BE2C (cell line): ENCODE results near the gene RTN4.

Source experiments
- DNase-seq: peaks from one replicate; pipeline ENCODE4 v3.0.0-alpha.2; 2020
- H3K27me3 ChIP-seq: fragments of 250-450 bp; sonication (Bioruptor Pico); 2 replicates; pipeline ENCODE4 v1.5.1; 2020; ENCODE audit warnings: mild to moderate bottlenecking
- H3K36me3 ChIP-seq: fragments of 250-450 bp; sonication (Bioruptor Pico); 2 replicates; pipeline ENCODE4 v1.5.1; 2020; ENCODE audit warnings: mild to moderate bottlenecking
- H3K4me1 ChIP-seq: fragments of 250-450 bp; sonication (Bioruptor Pico); 2 replicates; pipeline ENCODE4 v1.5.1; 2020
- H3K4me3 ChIP-seq: 2 replicates; pipeline ENCODE4 v1.5.1; 2011; ENCODE audit warnings: low read depth, low read length
- H3K9me3 ChIP-seq: fragments of 250-450 bp; sonication (Bioruptor Pico); 2 replicates; pipeline ENCODE4 v1.5.1; 2020
- TF ChIP-seq, protein P1 (sequence below): IDR thresholded peaks from 2 replicates; pipeline ENCODE4 v1.5.1; 2012; ENCODE audit warnings: mild to moderate bottlenecking, low read depth, low read length

The RTN4 gene

DNA sequence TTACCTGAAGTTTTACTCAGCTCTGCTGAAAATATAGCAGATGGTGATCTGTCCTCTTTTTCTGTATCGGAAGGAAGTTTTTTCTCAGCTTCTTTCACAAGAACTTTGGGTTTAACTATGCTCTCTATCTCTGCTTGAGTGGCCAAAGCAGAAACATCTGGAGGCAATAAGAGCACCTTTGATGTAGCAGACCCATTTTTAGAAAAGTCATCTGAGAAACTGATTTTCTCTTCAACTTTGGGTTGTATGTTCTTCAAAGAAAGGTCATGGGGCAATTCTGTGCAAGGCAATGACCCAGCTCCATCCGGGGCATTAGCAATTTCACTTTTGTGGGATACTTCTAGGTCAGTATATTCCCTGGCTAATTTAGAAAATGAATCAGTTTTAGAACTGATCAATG lies 25.2 kb downstream of the RTN4 start:
- no peak overlapping the region for H3K4me3 ChIP-seq
- no peaks in the 10 kb centered on the region for H3K4me1 ChIP-seq

GRCh38 chr2:55022476-55022875 lies 27.8 kb downstream of the RTN4 start:
- DNase-seq: no peak
- Histone ChIP-seq H3K9me3 (no peaks in the 10 kb centered on the region), H3K4me3 (no peak overlapping the region), H3K36me3 (no peaks in the 10 kb centered on the region), H3K27me3 (no peaks in the 10 kb centered on the region), H3K4me1 (no peaks in the 10 kb centered on the region)
- TF ChIP-seq, protein P1, sequence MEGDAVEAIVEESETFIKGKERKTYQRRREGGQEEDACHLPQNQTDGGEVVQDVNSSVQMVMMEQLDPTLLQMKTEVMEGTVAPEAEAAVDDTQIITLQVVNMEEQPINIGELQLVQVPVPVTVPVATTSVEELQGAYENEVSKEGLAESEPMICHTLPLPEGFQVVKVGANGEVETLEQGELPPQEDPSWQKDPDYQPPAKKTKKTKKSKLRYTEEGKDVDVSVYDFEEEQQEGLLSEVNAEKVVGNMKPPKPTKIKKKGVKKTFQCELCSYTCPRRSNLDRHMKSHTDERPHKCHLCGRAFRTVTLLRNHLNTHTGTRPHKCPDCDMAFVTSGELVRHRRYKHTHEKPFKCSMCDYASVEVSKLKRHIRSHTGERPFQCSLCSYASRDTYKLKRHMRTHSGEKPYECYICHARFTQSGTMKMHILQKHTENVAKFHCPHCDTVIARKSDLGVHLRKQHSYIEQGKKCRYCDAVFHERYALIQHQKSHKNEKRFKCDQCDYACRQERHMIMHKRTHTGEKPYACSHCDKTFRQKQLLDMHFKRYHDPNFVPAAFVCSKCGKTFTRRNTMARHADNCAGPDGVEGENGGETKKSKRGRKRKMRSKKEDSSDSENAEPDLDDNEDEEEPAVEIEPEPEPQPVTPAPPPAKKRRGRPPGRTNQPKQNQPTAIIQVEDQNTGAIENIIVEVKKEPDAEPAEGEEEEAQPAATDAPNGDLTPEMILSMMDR: no peak

More for the DNA sequence above, 25.2 kb downstream of the RTN4 start:
- Histone ChIP-seq H3K9me3 (no peaks in the 10 kb centered on the region), H3K27me3 (no peaks in the 10 kb centered on the region), H3K36me3 (no peaks in the 10 kb centered on the region)
- no peak for DNase-seq
- TF ChIP-seq, protein P1: no peak

GRCh38 chr2:55019526-55020258 lies 30.6 kb downstream of the RTN4 start:
- Histone ChIP-seq H3K27me3 (no peaks in the 10 kb centered on the region), H3K9me3 (no peaks in the 10 kb centered on the region), H3K36me3 (no peaks in the 10 kb centered on the region), H3K4me1 (no peaks in the 10 kb centered on the region), H3K4me3 (no peak overlapping the region)
- TF ChIP-seq, protein P1: no peak
- DNase-seq: no peak

DNA sequence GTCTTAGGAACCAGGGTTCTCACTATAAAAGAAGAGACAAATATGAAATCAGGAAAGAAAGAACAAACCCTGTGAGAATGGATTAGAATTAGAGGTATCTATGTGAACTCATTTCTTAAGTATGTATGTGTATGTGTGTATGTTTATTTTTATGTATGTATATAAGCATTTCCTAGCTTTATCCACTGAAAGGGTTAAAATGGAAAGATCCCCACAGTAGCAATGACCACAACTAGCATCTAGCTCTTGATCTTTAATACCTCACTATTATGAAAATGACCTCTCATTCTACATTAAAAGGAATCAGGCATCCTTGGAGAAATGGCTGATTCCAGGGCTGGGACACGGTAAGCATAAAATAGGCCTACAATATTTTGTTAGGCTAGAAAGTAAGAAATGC lies 31.6 kb downstream of the RTN4 start:
- H3K4me1 ChIP-seq: no peaks in the 10 kb centered on the region
- TF ChIP-seq, protein P1: no peak
- no peaks in the 10 kb centered on the region for H3K36me3 ChIP-seq
- no peak for DNase-seq
- no peaks in the 10 kb centered on the region for H3K27me3 ChIP-seq
- no peak overlapping the region for H3K4me3 ChIP-seq
- no peaks in the 10 kb centered on the region for H3K9me3 ChIP-seq

- Histone ChIP-seq H3K4me3 (no peak overlapping the region), H3K9me3 (no peaks in the 10 kb centered on the region), H3K27me3 (no peaks in the 10 kb centered on the region), H3K4me1 (no peaks in the 10 kb centered on the region), H3K36me3 (no peaks in the 10 kb centered on the region)
- TF ChIP-seq, protein P1: no peak
- no peak for DNase-seq
Measured at GRCh38 chr2:55017880-55018279, 32.4 kb downstream of the RTN4 start.

DNA sequence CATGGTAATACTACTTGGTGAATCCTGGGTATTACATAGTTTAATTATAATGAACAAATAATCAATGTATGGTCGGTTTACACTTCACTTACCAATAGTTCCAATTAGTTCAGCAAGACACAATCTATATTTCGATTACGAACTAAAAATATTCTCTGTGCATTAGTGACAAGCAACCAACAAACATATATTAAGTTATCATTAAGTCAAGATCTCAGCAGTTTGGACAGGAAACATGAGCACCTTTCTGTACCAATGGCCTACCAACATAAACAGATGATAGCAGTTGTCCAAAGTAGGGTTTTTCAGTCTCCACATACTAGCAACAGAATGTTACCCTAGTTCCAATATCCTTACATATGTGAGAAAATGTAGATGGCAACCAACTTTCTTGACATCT lies 32.8 kb downstream of the RTN4 start:
- no peaks in the 10 kb centered on the region for H3K27me3 ChIP-seq
- TF ChIP-seq, protein P1: no peak

More for the DNA sequence above, 32.8 kb downstream of the RTN4 start:
- no peak for DNase-seq
- H3K9me3 ChIP-seq: no peaks in the 10 kb centered on the region
- H3K4me1 ChIP-seq: no peaks in the 10 kb centered on the region
- H3K36me3 ChIP-seq: no peaks in the 10 kb centered on the region
- no peak overlapping the region for H3K4me3 ChIP-seq
